Brain microvascular endothelial cell (primary cell): Measurements from ENCODE around the gene PRH1.
A peak's percentile ranks its signal among the peaks of the same experiment; 100 is the strongest.

Source experiments
- DNase-seq: peaks from one replicate; pipeline ENCODE4 v3.0.0-alpha.2; 2020
- H3K27ac ChIP-seq: fragments of 250-450 bp; sonication (Bioruptor Pico); 2 replicates; pipeline ENCODE4 v1.5.1; 2020; ENCODE audit warnings: mild to moderate bottlenecking, moderate library complexity
- H3K27me3 ChIP-seq: fragments of 250-450 bp; sonication (Bioruptor Pico); replicated peaks from 2 replicates; pipeline ENCODE4 v1.5.1; 2020; ENCODE audit warnings: mild to moderate bottlenecking
- H3K36me3 ChIP-seq: fragments of 250-450 bp; sonication (Bioruptor Pico); replicated peaks from 2 replicates; pipeline ENCODE4 v1.5.1; 2020; ENCODE audit warnings: mild to moderate bottlenecking
- H3K4me3 ChIP-seq: 2 replicates; pipeline ENCODE4 v1.5.1; 2011; ENCODE audit warnings: low read depth, mild to moderate bottlenecking, control low read depth, low read length, moderate library complexity
- in situ Hi-C: cut with HindIII; loops from 2 replicates; pipeline ENCODE4 v1.10.0; 2017; ENCODE audit warnings: low sequenced_read_pairs, low pct_ligation_motif_present
- TF ChIP-seq, protein P1 (sequence below): IDR thresholded peaks from 2 replicates; pipeline ENCODE4 v1.5.1; 2011; ENCODE audit warnings: low read depth, mild to moderate bottlenecking, moderate library complexity, low read length, control low read depth, inconsistent platforms; ENCODE audit errors: missing control alignments

The PRH1 gene

DNA sequence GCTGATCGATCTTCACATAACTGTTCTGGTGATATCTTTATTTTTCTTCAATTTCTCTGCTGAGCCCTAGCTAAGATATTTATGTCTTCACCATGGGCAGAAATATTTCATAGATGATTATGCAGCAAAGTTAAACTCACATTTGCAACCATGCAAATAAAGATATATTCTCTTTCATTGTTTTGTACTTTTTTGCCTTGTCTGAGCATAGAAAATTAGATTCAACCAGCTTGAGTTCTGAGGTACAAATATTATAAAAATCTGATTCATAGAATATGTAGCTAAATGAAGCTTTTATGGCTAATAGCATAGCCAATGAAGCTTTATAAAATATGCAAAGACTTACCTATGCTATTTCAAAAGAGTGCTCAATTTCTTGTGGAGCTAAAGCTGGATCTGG, 25.4 kb upstream of the PRH1 start, which contains the start of gene TAS2R13:
TSS of gene TAS2R13 (minus strand) at position 101 of the 400 bp plus-strand sequence. CDS start 264 bp downstream, outside the sequence.
- Histone ChIP-seq H3K27me3 (no peaks in the 10 kb centered on the region), H3K36me3 (no peaks in the 10 kb centered on the region), H3K27ac (no peak within 1 kb of the TSS), H3K4me3 (no peak within 1 kb of the TSS)
- TF ChIP-seq, protein P1, sequence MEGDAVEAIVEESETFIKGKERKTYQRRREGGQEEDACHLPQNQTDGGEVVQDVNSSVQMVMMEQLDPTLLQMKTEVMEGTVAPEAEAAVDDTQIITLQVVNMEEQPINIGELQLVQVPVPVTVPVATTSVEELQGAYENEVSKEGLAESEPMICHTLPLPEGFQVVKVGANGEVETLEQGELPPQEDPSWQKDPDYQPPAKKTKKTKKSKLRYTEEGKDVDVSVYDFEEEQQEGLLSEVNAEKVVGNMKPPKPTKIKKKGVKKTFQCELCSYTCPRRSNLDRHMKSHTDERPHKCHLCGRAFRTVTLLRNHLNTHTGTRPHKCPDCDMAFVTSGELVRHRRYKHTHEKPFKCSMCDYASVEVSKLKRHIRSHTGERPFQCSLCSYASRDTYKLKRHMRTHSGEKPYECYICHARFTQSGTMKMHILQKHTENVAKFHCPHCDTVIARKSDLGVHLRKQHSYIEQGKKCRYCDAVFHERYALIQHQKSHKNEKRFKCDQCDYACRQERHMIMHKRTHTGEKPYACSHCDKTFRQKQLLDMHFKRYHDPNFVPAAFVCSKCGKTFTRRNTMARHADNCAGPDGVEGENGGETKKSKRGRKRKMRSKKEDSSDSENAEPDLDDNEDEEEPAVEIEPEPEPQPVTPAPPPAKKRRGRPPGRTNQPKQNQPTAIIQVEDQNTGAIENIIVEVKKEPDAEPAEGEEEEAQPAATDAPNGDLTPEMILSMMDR: no peak
- in situ Hi-C loops: no loop called here
- DNase-seq: no peak

DNA sequence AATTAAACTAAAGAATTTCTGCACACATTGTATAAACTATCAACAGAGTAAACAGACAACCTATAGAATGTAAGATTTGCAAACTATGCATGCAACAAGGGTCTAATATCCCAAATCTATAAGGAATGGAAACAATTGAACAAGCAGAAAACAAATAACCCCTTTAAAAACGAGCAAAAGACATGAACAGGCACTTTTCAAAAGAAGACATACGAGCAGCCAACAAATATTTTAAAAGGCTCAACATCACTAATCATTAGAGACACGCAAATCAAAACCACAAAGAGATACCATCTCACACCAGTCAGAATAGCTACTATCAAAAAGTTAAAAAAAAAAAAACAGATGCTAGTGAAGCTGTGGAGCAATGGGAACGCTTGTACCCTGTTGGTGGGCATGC, 20.6 kb upstream of the PRH1 start:
- in situ Hi-C loops: no loop called here
- no peaks in the 10 kb centered on the region for H3K36me3 ChIP-seq
- no peak overlapping the region for H3K27ac ChIP-seq
- H3K27me3 ChIP-seq: no peaks in the 10 kb centered on the region
- TF ChIP-seq, protein P1: no peak
- H3K4me3 ChIP-seq: no peak overlapping the region
- DNase-seq: no peak

DNA sequence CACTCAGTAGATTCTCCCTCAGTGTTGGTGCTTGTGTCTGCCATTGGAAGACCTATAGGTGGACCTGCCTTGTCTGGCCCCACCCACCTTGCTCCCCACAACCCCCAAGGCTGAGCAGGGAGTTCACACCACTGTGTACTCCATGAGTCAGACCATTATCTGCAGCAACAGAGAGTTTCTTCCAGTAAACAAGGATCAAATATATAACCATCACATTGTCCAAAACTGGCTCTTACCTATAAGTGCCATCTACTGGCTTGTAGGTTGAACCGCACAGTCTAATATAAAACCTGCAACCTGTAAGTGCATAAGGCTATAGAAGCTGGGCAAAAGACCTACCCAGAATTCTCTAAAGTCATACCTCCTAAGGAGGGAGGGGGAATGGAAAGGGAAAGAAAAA, 17.4 kb upstream of the PRH1 start:
- in situ Hi-C loops: no loop called here
- no peak overlapping the region for H3K4me3 ChIP-seq
- TF ChIP-seq, protein P1: peak; percentile 17
- H3K36me3 ChIP-seq: no peaks in the 10 kb centered on the region
- no peak overlapping the region for H3K27ac ChIP-seq
- H3K27me3 ChIP-seq: no peaks in the 10 kb centered on the region
- no peak for DNase-seq

DNA sequence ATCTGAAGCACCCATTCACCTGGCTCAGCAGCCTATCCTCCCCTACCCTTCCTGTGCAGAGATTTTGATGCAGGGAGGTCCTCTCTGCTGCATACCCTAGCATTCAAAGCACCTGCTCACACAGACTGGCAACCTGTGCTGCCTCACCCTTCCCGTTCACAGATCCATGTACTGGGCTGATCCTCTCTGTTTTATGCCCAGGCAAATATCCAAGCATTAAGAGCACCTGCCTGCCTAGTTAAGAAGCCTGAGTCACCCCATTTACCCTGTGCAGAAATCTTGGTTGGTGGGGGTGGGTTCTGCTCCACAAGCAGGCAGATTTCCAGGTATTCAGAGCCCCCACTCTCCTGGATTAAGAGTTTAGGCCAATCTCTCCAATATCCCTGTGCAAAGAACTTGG, 16.9 kb upstream of the PRH1 start:
- Histone ChIP-seq H3K4me3 (no peak overlapping the region), H3K27me3 (no peaks in the 10 kb centered on the region), H3K36me3 (no peaks in the 10 kb centered on the region), H3K27ac (no peak overlapping the region)
- DNase-seq: no peak
- TF ChIP-seq, protein P1: no peak
- in situ Hi-C loops: no loop called here

DNA sequence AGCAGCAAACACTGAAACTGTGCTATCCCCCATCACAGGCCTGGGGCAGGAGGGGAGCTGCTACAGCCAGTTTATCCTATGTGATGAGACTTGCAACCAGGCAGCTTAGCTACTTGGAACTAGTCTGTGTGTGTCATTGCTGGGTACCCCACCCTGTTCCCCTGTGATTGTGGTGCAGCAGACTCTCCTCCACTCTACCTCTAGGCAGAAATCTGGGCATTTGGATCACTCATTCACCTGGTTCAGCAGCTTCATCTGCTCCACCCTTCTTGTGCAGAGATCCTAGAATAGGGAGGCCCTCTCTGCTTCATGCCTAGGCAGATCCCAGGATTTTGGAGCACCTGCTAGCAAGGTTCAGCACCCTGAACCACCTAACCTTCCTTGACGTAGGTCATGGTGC, 16.5 kb upstream of the PRH1 start:
- DNase-seq: no peak
- TF ChIP-seq, protein P1: no peak
- no peak overlapping the region for H3K4me3 ChIP-seq
- no peaks in the 10 kb centered on the region for H3K27me3 ChIP-seq
- in situ Hi-C loops: no loop called here
- no peak overlapping the region for H3K27ac ChIP-seq
- H3K36me3 ChIP-seq: no peaks in the 10 kb centered on the region

DNA sequence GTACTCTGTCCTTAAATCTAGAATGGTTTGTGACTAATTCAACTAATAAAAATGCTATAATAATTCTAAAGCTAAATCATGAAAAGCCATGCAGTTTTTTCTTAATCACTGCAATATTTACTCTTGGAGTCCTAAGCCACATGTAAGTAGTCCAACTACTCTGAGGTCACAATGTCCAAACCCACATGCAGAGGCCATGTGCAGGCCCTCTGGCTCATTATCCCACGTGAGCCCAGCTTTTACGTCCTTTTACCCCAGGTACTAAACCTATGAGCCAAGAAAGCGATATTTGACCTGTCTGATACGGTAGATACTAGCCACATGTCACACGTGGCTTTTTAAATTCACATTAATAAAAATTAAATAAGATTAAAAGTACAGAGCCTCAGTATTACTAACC, 12.8 kb upstream of the PRH1 start:
- TF ChIP-seq, protein P1: no peak
- no peaks in the 10 kb centered on the region for H3K27me3 ChIP-seq
- DNase-seq: no peak
- no peaks in the 10 kb centered on the region for H3K36me3 ChIP-seq
- no peak overlapping the region for H3K27ac ChIP-seq
- H3K4me3 ChIP-seq: no peak overlapping the region
- in situ Hi-C loops: no loop called here
